ENCODE results near the gene KASH5.
A peak's percentile ranks its signal among the peaks of the same experiment; 100 is the strongest.
"Not testable (repeated sequence)": the region's sequence is repeated elsewhere in the genome, so short reads cannot be mapped to it uniquely, and the experiment has no call there.

The KASH5 gene

GRCh38 chr19:49371184-49371583 lies 16.9 kb upstream of the KASH5 start:
- Mint-ChIP-seq H3K36me3 (ENCODE audit: low read depth) (no peaks in the 10 kb centered on the region), H3K4me1 (ENCODE audit: low read depth) (no peaks in the 10 kb centered on the region), H3K9me3 (peaks cover 9% of the 10 kb centered on the region), H3K27ac (no peak overlapping the region), H3K4me3 (no peak overlapping the region), H3K27me3 (ENCODE audit: low read depth) (peaks cover 3% of the 10 kb centered on the region)
- no peak for DNase-seq (ENCODE audit: low spot score)

- not testable (repeated sequence) for DNase-seq (ENCODE audit: low spot score); H3K27me3 Mint-ChIP-seq (ENCODE audit: low read depth); H3K36me3 Mint-ChIP-seq (ENCODE audit: low read depth); H3K9me3 Mint-ChIP-seq; H3K4me3 Mint-ChIP-seq; H3K27ac Mint-ChIP-seq; H3K4me1 Mint-ChIP-seq (ENCODE audit: low read depth)
These were observed 14.9 kb upstream of the KASH5 start for GRCh38 chr19:49373174-49373573.

- Mint-ChIP-seq H3K9me3 (peaks cover 4% of the 10 kb centered on the region), H3K36me3 (ENCODE audit: low read depth) (no peaks in the 10 kb centered on the region), H3K27me3 (ENCODE audit: low read depth) (peaks cover 2% of the 10 kb centered on the region), H3K4me1 (ENCODE audit: low read depth) (no peaks in the 10 kb centered on the region), H3K4me3 (no peak overlapping the region), H3K27ac (no peak overlapping the region)
- DNase-seq (ENCODE audit: low spot score), result no peak
These were observed 13.2 kb upstream of the KASH5 start for GRCh38 chr19:49374665-49375434.

- DNase-seq (ENCODE audit: low spot score), result no peak
- Mint-ChIP-seq H3K36me3 (ENCODE audit: low read depth) (no peaks in the 10 kb centered on the region), H3K4me1 (ENCODE audit: low read depth) (no peaks in the 10 kb centered on the region), H3K4me3 (no peak overlapping the region), H3K9me3 (peaks cover 11% of the 10 kb centered on the region), H3K27ac (no peak overlapping the region), H3K27me3 (ENCODE audit: low read depth) (peaks cover 2% of the 10 kb centered on the region)
These were observed 9.5 kb upstream of the KASH5 start for GRCh38 chr19:49378512-49378911.

- no peaks in the 10 kb centered on the region for H3K36me3 Mint-ChIP-seq (ENCODE audit: low read depth)
- H3K4me3 Mint-ChIP-seq, result no peak overlapping the region
- peaks cover 2% of the 10 kb centered on the region for H3K4me1 Mint-ChIP-seq (ENCODE audit: low read depth)
- no peak overlapping the region for H3K27ac Mint-ChIP-seq
- peaks cover 14% of the 10 kb centered on the region for H3K9me3 Mint-ChIP-seq
- peaks cover 6% of the 10 kb centered on the region for H3K27me3 Mint-ChIP-seq (ENCODE audit: low read depth)
- no peak for DNase-seq (ENCODE audit: low spot score)
These were observed 7.7 kb upstream of the KASH5 start for GRCh38 chr19:49380391-49380790.

- Mint-ChIP-seq H3K4me1 (ENCODE audit: low read depth) (peaks cover 4% of the 10 kb centered on the region), H3K27me3 (ENCODE audit: low read depth) (peaks cover 4% of the 10 kb centered on the region), H3K4me3 (no peak overlapping the region), H3K36me3 (ENCODE audit: low read depth) (no peaks in the 10 kb centered on the region), H3K27ac (no peak overlapping the region), H3K9me3 (peaks cover 14% of the 10 kb centered on the region)
- DNase-seq (ENCODE audit: low spot score), result no peak
These were observed 5.4 kb upstream of the KASH5 start for GRCh38 chr19:49382639-49383038.

- H3K27me3 Mint-ChIP-seq (ENCODE audit: low read depth), result peaks cover 4% of the 10 kb centered on the region
- H3K4me3 Mint-ChIP-seq, result no peak overlapping the region
- peaks cover 4% of the 10 kb centered on the region for H3K4me1 Mint-ChIP-seq (ENCODE audit: low read depth)
- H3K27ac Mint-ChIP-seq, result no peak overlapping the region
- no peaks in the 10 kb centered on the region for H3K36me3 Mint-ChIP-seq (ENCODE audit: low read depth)
- DNase-seq (ENCODE audit: low spot score), result no peak
- H3K9me3 Mint-ChIP-seq, result peaks cover 14% of the 10 kb centered on the region
These were observed 4.5 kb upstream of the KASH5 start for GRCh38 chr19:49383599-49383998.

GRCh38 chr19:49389406-49389805 lies 1.4 kb downstream of the KASH5 start:
- H3K4me1 Mint-ChIP-seq (ENCODE audit: low read depth), result peaks cover 13% of the 10 kb centered on the region
- H3K27ac Mint-ChIP-seq, result no peak overlapping the region
- no peaks in the 10 kb centered on the region for H3K36me3 Mint-ChIP-seq (ENCODE audit: low read depth)
- H3K9me3 Mint-ChIP-seq, result no peaks in the 10 kb centered on the region
- no peak for DNase-seq (ENCODE audit: low spot score)
- H3K4me3 Mint-ChIP-seq, result no peak overlapping the region
- peaks cover 2% of the 10 kb centered on the region for H3K27me3 Mint-ChIP-seq (ENCODE audit: low read depth)

- Mint-ChIP-seq H3K27me3 (ENCODE audit: low read depth) (peaks cover 2% of the 10 kb centered on the region), H3K36me3 (ENCODE audit: low read depth) (no peaks in the 10 kb centered on the region), H3K4me3 (no peak overlapping the region)
These were observed 2.3 kb downstream of the KASH5 start for GRCh38 chr19:49390131-49390928.

GRCh38 chr19:49390929-49391359 lies 2.9 kb downstream of the KASH5 start:
- no peak for DNase-seq (ENCODE audit: low spot score)
- peaks cover 2% of the 10 kb centered on the region for H3K27me3 Mint-ChIP-seq (ENCODE audit: low read depth)
- no peaks in the 10 kb centered on the region for H3K36me3 Mint-ChIP-seq (ENCODE audit: low read depth)
- peaks cover 14% of the 10 kb centered on the region for H3K4me1 Mint-ChIP-seq (ENCODE audit: low read depth)
- no peak overlapping the region for H3K4me3 Mint-ChIP-seq
- H3K27ac Mint-ChIP-seq, result no peak overlapping the region
- H3K9me3 Mint-ChIP-seq, result no peaks in the 10 kb centered on the region

More at GRCh38 chr19:49390131-49390928, 2.3 kb downstream of the KASH5 start:
- Mint-ChIP-seq H3K27ac (no peak overlapping the region), H3K4me1 (ENCODE audit: low read depth) (peaks cover 13% of the 10 kb centered on the region), H3K9me3 (no peaks in the 10 kb centered on the region)
- DNase-seq (ENCODE audit: low spot score), result no peak

- Mint-ChIP-seq H3K27ac (peak overlapping the region; percentile 49), H3K9me3 (no peaks in the 10 kb centered on the region), H3K4me1 (ENCODE audit: low read depth) (peaks cover 14% of the 10 kb centered on the region), H3K27me3 (ENCODE audit: low read depth) (peaks cover 2% of the 10 kb centered on the region), H3K4me3 (no peak overlapping the region), H3K36me3 (ENCODE audit: low read depth) (no peaks in the 10 kb centered on the region)
- DNase-seq (ENCODE audit: low spot score), result peak; percentile 72
These were observed 3.7 kb downstream of the KASH5 start for GRCh38 chr19:49391581-49392399.

GRCh38 chr19:49393881-49394280 lies 5.8 kb downstream of the KASH5 start:
- Mint-ChIP-seq H3K4me1 (ENCODE audit: low read depth) (peaks cover 22% of the 10 kb centered on the region), H3K9me3 (no peaks in the 10 kb centered on the region), H3K4me3 (no peak overlapping the region), H3K27me3 (ENCODE audit: low read depth) (peaks cover 11% of the 10 kb centered on the region), H3K27ac (no peak overlapping the region), H3K36me3 (ENCODE audit: low read depth) (no peaks in the 10 kb centered on the region)
- no peak for DNase-seq (ENCODE audit: low spot score)

GRCh38 chr19:49395581-49396407 lies 7.7 kb downstream of the KASH5 start:
- no peak for DNase-seq (ENCODE audit: low spot score)
- Mint-ChIP-seq H3K27me3 (ENCODE audit: low read depth) (peaks cover 11% of the 10 kb centered on the region), H3K9me3 (no peaks in the 10 kb centered on the region), H3K27ac (no peak overlapping the region), H3K36me3 (ENCODE audit: low read depth) (no peaks in the 10 kb centered on the region), H3K4me1 (ENCODE audit: low read depth) (peaks cover 23% of the 10 kb centered on the region), H3K4me3 (no peak overlapping the region)

All from T-helper 2 cell treated with Interferon-gamma antibody and Interleukin-4, amounts not matched to agents 5 μg/mL and 100 μg/mL, for 36 hours (primary cell).